GM13977 (cell line): ENCODE measurements around the gene PRSS36.

Source experiments
- DNase-seq: peaks from one replicate; pipeline ENCODE4 v3.0.0; 2012; ENCODE audit warnings: low spot score
- CTCF ChIP-seq: IDR thresholded peaks from 2 replicates; pipeline ENCODE4 v1.5.1; 2012; ENCODE audit warnings: mild to moderate bottlenecking, control low read depth; ENCODE audit not compliant: insufficient read depth; ENCODE audit errors: extremely low read depth, missing control alignments
- in situ Hi-C: fragments of 300-500 bp; cut with MboI; formaldehyde crosslinking; loops from one replicate; pipeline ENCODE4 v1.12.0; 2022; ENCODE audit warnings: low sequenced_read_pairs, low pct_unique_long_range_greater_than_20kb, mixed read lengths, inconsistent platforms; ENCODE audit not compliant: unreplicated experiment

The PRSS36 gene

GRCh38 chr16:31110106-31111034 lies 39.5 kb downstream of the PRSS36 start:
- DNase-seq, result no peak
- TF ChIP-seq CTCF, result no peak
- in situ Hi-C loops, result no loop called here

GRCh38 chr16:31109622-31110021 lies 40.2 kb downstream of the PRSS36 start:
- in situ Hi-C loops, result no loop called here
- no peak for TF ChIP-seq CTCF
- DNase-seq, result no peak

GRCh38 chr16:31108794-31109558 lies 40.9 kb downstream of the PRSS36 start:
- no peak for DNase-seq
- in situ Hi-C loops, result no loop called here
- TF ChIP-seq CTCF, result no peak

- in situ Hi-C loops, result no loop called here
- no peak for TF ChIP-seq CTCF
- DNase-seq, result peak; percentile 94
Observed at GRCh38 chr16:31108035-31108793, 41.7 kb downstream of the PRSS36 start, which contains the start of gene BCKDK. BCKDK (plus strand) TSS chr16:31108386; CDS start chr16:31109224, 838 bp downstream.

- DNase-seq, result peak; percentile 79
- TF ChIP-seq CTCF, result no peak
- in situ Hi-C loops, result no loop called here
Observed at GRCh38 chr16:31107465-31107867, 42.4 kb downstream of the PRSS36 start.
